ENCODE data around the gene RNF223. TPM values are rescaled to one million over a fixed set of nuclear protein-coding genes. Genes with fewer than 3 reads are reported as not detected.

RNF223 gene
- total and polyA plus RNA-seq, 2 of the 8 experiments (the other 6 are each of a cell fraction or from before 2014, with no cell fraction given): not detected

GRCh38 chr1:1117469-1117831, 43.3 kb upstream of the RNF223 start (continued):
- TF ChIP-seq, protein P1, sequence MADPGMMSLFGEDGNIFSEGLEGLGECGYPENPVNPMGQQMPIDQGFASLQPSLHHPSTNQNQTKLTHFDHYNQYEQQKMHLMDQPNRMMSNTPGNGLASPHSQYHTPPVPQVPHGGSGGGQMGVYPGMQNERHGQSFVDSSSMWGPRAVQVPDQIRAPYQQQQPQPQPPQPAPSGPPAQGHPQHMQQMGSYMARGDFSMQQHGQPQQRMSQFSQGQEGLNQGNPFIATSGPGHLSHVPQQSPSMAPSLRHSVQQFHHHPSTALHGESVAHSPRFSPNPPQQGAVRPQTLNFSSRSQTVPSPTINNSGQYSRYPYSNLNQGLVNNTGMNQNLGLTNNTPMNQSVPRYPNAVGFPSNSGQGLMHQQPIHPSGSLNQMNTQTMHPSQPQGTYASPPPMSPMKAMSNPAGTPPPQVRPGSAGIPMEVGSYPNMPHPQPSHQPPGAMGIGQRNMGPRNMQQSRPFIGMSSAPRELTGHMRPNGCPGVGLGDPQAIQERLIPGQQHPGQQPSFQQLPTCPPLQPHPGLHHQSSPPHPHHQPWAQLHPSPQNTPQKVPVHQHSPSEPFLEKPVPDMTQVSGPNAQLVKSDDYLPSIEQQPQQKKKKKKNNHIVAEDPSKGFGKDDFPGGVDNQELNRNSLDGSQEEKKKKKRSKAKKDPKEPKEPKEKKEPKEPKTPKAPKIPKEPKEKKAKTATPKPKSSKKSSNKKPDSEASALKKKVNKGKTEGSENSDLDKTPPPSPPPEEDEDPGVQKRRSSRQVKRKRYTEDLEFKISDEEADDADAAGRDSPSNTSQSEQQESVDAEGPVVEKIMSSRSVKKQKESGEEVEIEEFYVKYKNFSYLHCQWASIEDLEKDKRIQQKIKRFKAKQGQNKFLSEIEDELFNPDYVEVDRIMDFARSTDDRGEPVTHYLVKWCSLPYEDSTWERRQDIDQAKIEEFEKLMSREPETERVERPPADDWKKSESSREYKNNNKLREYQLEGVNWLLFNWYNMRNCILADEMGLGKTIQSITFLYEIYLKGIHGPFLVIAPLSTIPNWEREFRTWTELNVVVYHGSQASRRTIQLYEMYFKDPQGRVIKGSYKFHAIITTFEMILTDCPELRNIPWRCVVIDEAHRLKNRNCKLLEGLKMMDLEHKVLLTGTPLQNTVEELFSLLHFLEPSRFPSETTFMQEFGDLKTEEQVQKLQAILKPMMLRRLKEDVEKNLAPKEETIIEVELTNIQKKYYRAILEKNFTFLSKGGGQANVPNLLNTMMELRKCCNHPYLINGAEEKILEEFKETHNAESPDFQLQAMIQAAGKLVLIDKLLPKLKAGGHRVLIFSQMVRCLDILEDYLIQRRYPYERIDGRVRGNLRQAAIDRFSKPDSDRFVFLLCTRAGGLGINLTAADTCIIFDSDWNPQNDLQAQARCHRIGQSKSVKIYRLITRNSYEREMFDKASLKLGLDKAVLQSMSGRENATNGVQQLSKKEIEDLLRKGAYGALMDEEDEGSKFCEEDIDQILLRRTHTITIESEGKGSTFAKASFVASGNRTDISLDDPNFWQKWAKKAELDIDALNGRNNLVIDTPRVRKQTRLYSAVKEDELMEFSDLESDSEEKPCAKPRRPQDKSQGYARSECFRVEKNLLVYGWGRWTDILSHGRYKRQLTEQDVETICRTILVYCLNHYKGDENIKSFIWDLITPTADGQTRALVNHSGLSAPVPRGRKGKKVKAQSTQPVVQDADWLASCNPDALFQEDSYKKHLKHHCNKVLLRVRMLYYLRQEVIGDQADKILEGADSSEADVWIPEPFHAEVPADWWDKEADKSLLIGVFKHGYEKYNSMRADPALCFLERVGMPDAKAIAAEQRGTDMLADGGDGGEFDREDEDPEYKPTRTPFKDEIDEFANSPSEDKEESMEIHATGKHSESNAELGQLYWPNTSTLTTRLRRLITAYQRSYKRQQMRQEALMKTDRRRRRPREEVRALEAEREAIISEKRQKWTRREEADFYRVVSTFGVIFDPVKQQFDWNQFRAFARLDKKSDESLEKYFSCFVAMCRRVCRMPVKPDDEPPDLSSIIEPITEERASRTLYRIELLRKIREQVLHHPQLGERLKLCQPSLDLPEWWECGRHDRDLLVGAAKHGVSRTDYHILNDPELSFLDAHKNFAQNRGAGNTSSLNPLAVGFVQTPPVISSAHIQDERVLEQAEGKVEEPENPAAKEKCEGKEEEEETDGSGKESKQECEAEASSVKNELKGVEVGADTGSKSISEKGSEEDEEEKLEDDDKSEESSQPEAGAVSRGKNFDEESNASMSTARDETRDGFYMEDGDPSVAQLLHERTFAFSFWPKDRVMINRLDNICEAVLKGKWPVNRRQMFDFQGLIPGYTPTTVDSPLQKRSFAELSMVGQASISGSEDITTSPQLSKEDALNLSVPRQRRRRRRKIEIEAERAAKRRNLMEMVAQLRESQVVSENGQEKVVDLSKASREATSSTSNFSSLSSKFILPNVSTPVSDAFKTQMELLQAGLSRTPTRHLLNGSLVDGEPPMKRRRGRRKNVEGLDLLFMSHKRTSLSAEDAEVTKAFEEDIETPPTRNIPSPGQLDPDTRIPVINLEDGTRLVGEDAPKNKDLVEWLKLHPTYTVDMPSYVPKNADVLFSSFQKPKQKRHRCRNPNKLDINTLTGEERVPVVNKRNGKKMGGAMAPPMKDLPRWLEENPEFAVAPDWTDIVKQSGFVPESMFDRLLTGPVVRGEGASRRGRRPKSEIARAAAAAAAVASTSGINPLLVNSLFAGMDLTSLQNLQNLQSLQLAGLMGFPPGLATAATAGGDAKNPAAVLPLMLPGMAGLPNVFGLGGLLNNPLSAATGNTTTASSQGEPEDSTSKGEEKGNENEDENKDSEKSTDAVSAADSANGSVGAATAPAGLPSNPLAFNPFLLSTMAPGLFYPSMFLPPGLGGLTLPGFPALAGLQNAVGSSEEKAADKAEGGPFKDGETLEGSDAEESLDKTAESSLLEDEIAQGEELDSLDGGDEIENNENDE (IDR thresholded peaks at IDR 0.05; ENCODE audit: insufficient replicate concordance, low read length): no peak
- TF ChIP-seq KDM1A (IDR thresholded peaks at IDR 0.05; ENCODE audit: borderline replicate concordance, low read length) (no peak), KDM4A (IDR thresholded peaks at IDR 0.05; ENCODE audit: low read depth, low read length, severe bottlenecking) (no peak), EGR1 (IDR thresholded peaks at IDR 0.05; ENCODE audit: borderline replicate concordance, low read depth, low read length) (no peak), CBX5 (IDR thresholded peaks at IDR 0.05; ENCODE audit: low read depth, low read length) (no peak), SUZ12 (IDR thresholded peaks at IDR 0.05; ENCODE audit: low read length) (no peak), TBP (IDR thresholded peaks at IDR 0.05; ENCODE audit: low read depth, low read length) (no peak)
- TF ChIP-seq, protein P2, sequence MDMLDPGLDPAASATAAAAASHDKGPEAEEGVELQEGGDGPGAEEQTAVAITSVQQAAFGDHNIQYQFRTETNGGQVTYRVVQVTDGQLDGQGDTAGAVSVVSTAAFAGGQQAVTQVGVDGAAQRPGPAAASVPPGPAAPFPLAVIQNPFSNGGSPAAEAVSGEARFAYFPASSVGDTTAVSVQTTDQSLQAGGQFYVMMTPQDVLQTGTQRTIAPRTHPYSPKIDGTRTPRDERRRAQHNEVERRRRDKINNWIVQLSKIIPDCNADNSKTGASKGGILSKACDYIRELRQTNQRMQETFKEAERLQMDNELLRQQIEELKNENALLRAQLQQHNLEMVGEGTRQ (IDR thresholded peaks at IDR 0.05; ENCODE audit: low read length): no peak
- TF ChIP-seq, protein P3, sequence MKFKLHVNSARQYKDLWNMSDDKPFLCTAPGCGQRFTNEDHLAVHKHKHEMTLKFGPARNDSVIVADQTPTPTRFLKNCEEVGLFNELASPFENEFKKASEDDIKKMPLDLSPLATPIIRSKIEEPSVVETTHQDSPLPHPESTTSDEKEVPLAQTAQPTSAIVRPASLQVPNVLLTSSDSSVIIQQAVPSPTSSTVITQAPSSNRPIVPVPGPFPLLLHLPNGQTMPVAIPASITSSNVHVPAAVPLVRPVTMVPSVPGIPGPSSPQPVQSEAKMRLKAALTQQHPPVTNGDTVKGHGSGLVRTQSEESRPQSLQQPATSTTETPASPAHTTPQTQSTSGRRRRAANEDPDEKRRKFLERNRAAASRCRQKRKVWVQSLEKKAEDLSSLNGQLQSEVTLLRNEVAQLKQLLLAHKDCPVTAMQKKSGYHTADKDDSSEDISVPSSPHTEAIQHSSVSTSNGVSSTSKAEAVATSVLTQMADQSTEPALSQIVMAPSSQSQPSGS (IDR thresholded peaks at IDR 0.05; ENCODE audit: low read length): no peak

Data from H1 (cell line).